ENCODE measurements around the gene CNKSR2.
"Not testable (repeated sequence)": the region's sequence is repeated elsewhere in the genome, so short reads cannot be mapped to it uniquely, and the experiment has no call there.

Gene CNKSR2

DNA sequence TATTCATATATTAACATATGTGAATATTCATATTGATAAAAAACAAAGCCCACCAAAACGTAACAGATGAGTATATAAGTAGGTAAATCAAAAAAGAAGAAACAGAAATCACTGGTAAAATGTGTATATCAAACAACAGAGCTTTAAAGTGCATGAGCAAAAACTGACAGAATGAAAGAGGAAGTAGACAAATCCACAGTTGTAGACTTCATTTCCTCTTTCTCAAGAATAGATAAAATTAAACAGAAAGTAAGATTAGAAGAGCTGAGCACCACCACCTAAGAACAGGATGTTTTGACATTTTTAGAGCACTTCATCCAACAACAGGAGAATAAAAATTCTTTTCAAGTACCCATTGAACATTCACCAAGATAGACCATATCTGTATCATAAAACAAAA lies 64.6 kb downstream of the CNKSR2 start:
- in situ Hi-C loops (cut with MboI; ENCODE audit: low sequenced_read_pairs) = no loop called here

GRCh38 chrX:21440911-21441310 lies 66.7 kb downstream of the CNKSR2 start:
- in situ Hi-C loops (cut with MboI; ENCODE audit: low sequenced_read_pairs) = no loop called here

- in situ Hi-C loops (cut with MboI; ENCODE audit: low sequenced_read_pairs) = loop anchor here (25.0 kb wide), 1 partner anchor 920 kb away; no protein-coding TSS in a partner anchor
These were observed 83.5 kb downstream of the CNKSR2 start for GRCh38 chrX:21457718-21458117.

DNA sequence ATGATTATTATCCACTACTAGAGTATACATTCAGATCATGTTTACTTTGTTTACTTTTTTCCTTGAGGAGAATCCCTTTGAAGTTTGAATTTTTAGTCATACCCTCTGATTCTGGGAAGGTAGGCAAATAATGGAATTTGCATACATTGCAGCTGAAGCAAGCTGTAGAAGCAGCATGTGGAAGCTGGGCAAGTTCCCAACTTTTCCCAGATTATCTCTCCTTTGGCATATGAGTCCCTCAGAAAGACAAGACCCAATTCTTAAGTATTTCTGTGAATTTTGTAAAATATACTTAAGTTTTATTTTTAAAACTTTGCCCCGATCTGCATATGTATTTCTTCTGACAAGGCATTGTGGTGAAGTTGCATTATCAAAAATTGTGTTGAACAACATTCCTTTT lies 94.9 kb downstream of the CNKSR2 start:
- in situ Hi-C loops (cut with MboI; ENCODE audit: low sequenced_read_pairs) = loop anchor here (25.0 kb wide), 1 partner anchor 932 kb away; no protein-coding TSS in a partner anchor

DNA sequence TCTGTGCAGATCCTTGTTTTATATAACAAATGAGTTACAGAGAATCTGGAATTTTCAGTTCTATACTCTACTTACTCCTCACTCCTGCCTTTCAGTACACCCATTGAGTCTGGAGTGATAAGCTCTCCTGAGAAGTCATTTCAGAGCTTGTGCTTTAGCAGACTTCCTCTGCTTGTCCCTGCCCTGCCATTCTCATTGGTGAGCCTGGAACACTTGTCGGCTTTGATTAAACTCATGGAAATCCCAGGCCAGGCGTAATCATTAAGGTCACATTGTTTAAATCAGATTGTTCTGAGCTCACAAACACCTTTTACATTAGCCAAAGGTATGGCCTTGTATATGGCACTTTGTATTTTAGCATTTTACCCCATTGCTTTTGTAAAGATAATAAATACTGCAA lies 102.7 kb downstream of the CNKSR2 start:
- in situ Hi-C loops (cut with MboI; ENCODE audit: low sequenced_read_pairs) = no loop called here

- in situ Hi-C loops (cut with MboI; ENCODE audit: low sequenced_read_pairs) = no loop called here
These were observed 105.6 kb downstream of the CNKSR2 start for GRCh38 chrX:21479695-21480270.

DNA sequence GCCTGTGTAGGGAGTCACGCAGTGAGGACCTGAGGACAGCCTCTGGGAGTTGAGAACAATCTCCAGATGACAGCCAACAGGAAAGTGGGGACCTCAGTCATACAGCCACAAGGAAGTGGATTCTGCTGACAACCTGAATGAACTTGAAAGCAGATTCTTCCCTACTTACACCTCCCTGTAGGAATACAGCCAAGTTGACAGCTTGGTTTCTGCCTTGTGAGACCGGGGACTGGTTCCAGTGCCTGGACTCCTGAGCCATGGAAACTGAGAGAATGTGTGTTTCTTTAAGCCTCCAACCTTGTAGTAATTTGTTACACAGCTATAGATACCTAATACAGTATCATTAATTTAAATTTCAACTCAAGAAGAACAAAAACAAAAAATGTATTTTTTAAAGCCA lies 107.5 kb downstream of the CNKSR2 start:
- in situ Hi-C loops (cut with MboI; ENCODE audit: low sequenced_read_pairs) = no loop called here

GRCh38 chrX:21484051-21484450 lies 109.8 kb downstream of the CNKSR2 start:
- in situ Hi-C loops (cut with MboI; ENCODE audit: low sequenced_read_pairs) = not testable (repeated sequence)

DNA sequence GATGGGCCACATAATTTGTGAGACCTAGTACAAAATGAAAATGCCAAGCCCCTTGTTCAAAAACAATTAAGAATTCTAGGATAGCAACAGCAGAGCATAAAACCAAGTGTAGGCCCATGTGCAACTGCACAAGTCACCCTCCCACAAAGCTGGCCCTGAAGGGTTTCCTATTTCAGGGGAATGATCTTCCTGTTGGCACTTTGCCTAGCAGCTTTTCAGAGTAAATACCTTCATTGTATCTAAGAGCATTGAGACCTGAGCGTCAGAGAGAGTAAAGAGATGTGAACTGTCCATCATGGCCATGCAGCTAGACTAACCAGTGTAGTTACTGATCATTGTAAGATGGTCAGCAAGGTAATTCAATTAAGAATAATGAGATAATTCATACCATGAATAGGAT lies 113.6 kb downstream of the CNKSR2 start:
- in situ Hi-C loops (cut with MboI; ENCODE audit: low sequenced_read_pairs) = no loop called here

DNA sequence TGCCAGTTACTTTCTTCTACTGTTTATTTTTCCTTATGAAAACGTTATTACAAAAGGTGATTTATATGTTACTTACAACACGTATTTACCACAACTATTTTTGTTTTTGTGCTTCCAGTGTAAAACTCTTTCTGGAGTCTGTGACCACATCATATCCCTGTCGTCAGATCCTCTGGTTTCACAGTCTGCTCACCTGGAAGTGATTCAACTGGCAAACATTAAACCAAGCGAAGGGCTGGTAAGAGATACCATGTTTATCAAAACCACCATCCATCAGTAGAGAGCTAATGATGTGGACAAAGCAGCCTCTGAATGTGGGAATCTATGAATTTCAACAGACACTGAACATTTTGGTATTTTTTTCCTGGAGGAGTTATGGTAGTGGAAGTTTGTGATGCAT lies 116.1 kb downstream of the CNKSR2 start:
- in situ Hi-C loops (cut with MboI; ENCODE audit: low sequenced_read_pairs) = no loop called here

DNA sequence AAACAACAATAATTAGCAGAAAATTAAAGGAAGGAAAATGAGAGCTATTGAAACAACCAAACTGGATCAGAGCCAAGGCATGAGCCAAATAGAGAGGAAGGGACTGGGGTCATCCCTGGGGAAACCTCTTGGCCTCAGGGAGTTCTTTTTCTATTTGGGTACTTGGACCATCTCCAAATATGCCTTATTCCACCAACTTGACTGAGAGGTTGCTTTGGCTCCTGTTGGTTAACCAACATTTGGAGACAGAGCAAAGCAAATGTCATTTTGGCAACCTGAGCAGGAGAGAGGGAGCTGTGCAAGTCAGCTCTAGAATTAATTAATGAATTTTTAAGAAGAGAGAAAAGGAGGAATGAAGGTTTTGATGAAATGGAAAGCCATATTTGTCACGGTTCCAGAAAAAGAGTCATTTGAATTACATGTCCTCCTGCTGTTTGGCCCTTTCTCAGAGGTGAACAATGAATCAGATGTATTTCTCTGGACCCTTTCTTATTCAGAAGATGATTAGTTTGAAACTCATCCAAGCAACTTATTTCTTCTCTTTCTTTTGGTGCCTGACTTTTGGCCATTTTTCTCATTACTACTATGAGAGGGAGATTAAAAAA lies 119.1 kb downstream of the CNKSR2 start:
- in situ Hi-C loops (cut with MboI; ENCODE audit: low sequenced_read_pairs) = no loop called here

GRCh38 chrX:21503593-21503992 lies 129.4 kb downstream of the CNKSR2 start:
- in situ Hi-C loops (cut with MboI; ENCODE audit: low sequenced_read_pairs) = no loop called here

DNA sequence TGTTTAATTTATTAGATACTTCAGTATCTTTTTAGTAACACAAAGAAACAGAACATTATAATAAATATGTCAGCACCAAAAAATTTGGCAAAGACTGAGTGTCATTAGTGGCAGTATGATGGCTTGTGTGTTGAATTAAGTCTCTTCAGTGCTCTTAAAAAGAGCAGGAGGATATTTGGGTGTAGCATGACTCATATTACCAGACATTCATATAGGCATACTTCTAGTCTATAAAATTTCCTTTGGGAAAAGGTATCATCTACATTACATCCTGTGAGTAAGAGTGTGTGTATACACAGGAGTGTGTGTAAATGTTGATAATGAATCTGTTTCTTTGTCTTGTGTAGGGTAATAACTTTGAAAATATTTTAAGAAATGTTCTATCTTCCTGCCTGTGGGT lies 135.7 kb downstream of the CNKSR2 start:
- in situ Hi-C loops (cut with MboI; ENCODE audit: low sequenced_read_pairs) = no loop called here

DNA sequence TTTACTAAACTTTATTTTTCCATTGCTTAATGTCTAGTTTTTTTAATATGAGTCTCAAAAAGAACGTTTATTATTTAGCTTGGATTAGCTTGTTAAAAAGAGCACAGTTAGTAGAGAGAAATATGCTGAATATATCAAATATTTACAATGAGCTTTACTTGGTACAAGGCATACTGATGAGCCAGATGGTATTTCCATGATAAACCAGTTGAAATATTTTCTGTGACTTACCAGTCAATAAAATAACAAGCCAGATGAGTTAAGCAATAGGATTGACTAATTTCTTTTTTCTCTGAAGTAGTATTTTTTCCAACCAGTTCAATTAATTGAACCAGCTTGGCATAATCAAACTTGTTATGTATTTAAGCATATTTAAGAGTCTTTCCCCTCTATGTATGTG lies 149.8 kb downstream of the CNKSR2 start:
- in situ Hi-C loops (cut with MboI; ENCODE audit: low sequenced_read_pairs) = no loop called here

DNA sequence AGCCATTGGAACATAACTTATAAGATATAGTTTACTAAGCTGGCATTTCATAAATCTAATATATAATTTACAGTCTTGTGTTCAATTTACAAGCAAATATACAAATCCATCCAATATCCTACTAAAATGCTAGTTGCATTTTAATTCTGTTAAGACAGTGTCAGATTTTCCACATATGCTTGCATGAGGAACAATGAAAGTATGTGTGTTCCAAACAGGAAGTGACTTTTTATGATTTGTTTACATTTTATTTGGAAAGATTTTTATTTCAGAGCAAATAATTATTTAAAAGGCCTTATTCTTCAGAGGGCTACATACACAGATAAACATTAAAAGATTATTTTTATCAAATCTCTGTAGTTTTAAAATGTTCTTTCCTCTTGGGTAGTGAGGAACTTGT lies 153.9 kb downstream of the CNKSR2 start:
- in situ Hi-C loops (cut with MboI; ENCODE audit: low sequenced_read_pairs) = no loop called here

GRCh38 chrX:21529771-21530170 lies 155.6 kb downstream of the CNKSR2 start:
- in situ Hi-C loops (cut with MboI; ENCODE audit: low sequenced_read_pairs) = no loop called here

- in situ Hi-C loops (cut with MboI; ENCODE audit: low sequenced_read_pairs) = not testable (repeated sequence)
These were observed 170.4 kb downstream of the CNKSR2 start for GRCh38 chrX:21544642-21545041.

DNA sequence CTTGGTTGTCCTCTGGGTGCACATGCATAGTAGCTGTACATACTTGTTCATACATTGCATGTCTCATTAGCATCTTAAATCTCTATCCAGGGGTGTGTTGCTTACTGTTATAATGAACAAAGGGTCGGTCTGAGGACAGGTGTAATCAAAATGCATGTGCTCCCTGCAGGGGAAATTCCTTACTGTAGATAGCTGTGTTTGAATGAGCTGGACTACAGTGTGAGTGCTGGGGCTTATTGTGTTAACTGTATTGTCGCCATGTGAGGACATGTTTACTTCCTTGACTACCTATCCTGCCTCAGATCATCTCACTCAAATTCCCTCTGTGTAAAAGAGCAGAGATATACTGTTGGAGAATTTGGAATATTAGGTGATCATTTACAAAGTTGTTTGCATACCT lies 185.2 kb downstream of the CNKSR2 start:
- in situ Hi-C loops (cut with MboI; ENCODE audit: low sequenced_read_pairs) = no loop called here

GRCh38 chrX:21565025-21565424 lies 190.8 kb downstream of the CNKSR2 start:
- in situ Hi-C loops (cut with MboI; ENCODE audit: low sequenced_read_pairs) = no loop called here

- in situ Hi-C loops (cut with MboI; ENCODE audit: low sequenced_read_pairs) = no loop called here
These were observed 200.6 kb downstream of the CNKSR2 start for GRCh38 chrX:21574793-21575192.

DNA sequence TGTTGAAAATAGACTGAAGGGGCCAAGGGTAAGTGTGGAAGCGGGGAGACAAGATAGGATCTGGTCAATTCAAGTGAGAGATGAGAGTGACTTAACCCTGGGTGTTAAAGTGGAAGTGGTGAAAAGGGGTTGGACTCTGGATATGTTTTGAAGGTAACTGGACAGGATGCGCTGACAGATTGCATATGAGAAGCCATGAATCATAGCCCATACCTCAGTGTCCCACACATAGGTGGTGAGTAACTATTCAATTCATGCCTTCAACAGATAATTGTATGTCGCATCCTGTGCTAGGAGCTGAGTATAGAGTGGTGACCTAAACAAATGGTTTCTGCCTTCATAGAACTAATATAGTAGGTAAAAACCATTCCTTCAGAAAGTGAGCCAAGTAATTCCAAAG lies 207.3 kb downstream of the CNKSR2 start:
- in situ Hi-C loops (cut with MboI; ENCODE audit: low sequenced_read_pairs) = no loop called here

DNA sequence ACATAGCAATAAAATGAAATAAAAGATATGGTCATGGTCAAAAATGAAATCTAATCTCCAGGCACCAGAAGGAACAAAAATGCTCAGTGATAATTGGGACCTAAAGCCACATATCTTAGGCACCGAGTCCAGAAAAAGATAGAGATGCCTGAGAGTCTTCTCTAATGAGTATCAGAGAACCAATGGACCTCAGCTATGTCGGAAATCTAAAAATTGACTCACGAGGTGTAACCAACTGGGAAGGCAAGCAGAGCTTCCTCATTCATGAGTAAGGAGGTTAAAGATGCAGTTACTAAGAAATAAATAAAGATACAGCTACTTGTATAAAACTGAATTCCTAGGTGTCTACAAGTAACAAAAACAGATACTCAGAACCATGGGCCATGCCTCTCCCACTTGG lies 211.8 kb downstream of the CNKSR2 start:
- in situ Hi-C loops (cut with MboI; ENCODE audit: low sequenced_read_pairs) = no loop called here

Data from HL-60/S4 treated with retinoic acid at 250 ng/mL for 4 days and 3 days (cell line).